GM18507 (cell line): Measurements from ENCODE around the gene NEO1.
A peak's percentile ranks its signal among the peaks of the same experiment; 100 is the strongest.

Source experiments
- DNase-seq: peaks from one replicate; pipeline ENCODE4 v3.0.0; 2011; ENCODE audit warnings: low read depth; ENCODE audit not compliant: insufficient read length; ENCODE audit errors: extremely low spot score
- FAIRE-seq: peaks from 2 replicates; lab custom pipeline; 2011; peaks lifted over from hg19 to GRCh38; lab: Jason Lieb, UNC

The NEO1 gene

GRCh38 chr15:73334086-73334485, 281.8 kb downstream of the NEO1 start:
- no peak for FAIRE-seq
- no peak for DNase-seq

GRCh38 chr15:73335026-73335425, 282.8 kb downstream of the NEO1 start:
- FAIRE-seq: no peak
- no peak for DNase-seq

- DNase-seq (no peak), FAIRE-seq (no peak)
Observed at GRCh38 chr15:73335471-73335870, 283.2 kb downstream of the NEO1 start.

- FAIRE-seq (no peak), DNase-seq (no peak)
Observed at GRCh38 chr15:73336756-73337155, 284.5 kb downstream of the NEO1 start.

GRCh38 chr15:73337187-73337586, 284.9 kb downstream of the NEO1 start:
- FAIRE-seq: no peak

GRCh38 chr15:73338058-73338457, 285.8 kb downstream of the NEO1 start:
- FAIRE-seq: no peak
- no peak for DNase-seq

More at GRCh38 chr15:73337187-73337586, 284.9 kb downstream of the NEO1 start:
- no peak for DNase-seq

GRCh38 chr15:73338606-73339374, 286.5 kb downstream of the NEO1 start:
- DNase-seq (no peak), FAIRE-seq (no peak)

GRCh38 chr15:73340502-73341192, 288.4 kb downstream of the NEO1 start:
- DNase-seq (no peak), FAIRE-seq (no peak)

- DNase-seq: no peak
Observed at GRCh38 chr15:73341886-73342600, 289.8 kb downstream of the NEO1 start.

GRCh38 chr15:73344056-73344455, 291.8 kb downstream of the NEO1 start:
- FAIRE-seq (no peak), DNase-seq (no peak)

More at GRCh38 chr15:73341886-73342600, 289.8 kb downstream of the NEO1 start:
- no peak for FAIRE-seq

- FAIRE-seq (no peak), DNase-seq (no peak)
Observed at GRCh38 chr15:73345658-73346057, 293.4 kb downstream of the NEO1 start.

- peak; percentile 32 for DNase-seq
- FAIRE-seq: peak; percentile 42
Observed at GRCh38 chr15:73346735-73347312, 294.6 kb downstream of the NEO1 start.

GRCh38 chr15:73349191-73349590, 296.9 kb downstream of the NEO1 start:
- no peak for FAIRE-seq

GRCh38 chr15:73352082-73352481, 299.8 kb downstream of the NEO1 start:
- FAIRE-seq (no peak), DNase-seq (no peak)

More at GRCh38 chr15:73349191-73349590, 296.9 kb downstream of the NEO1 start:
- DNase-seq: no peak

GRCh38 chr15:73353734-73354133, 301.5 kb downstream of the NEO1 start:
- FAIRE-seq (no peak), DNase-seq (no peak)

GRCh38 chr15:73354241-73354640, 302.0 kb downstream of the NEO1 start:
- FAIRE-seq (no peak), DNase-seq (no peak)
